AG04449 (cell line): ENCODE data around the gene NR6A1.

Source experiments
- CTCF ChIA-PET: fragments of 350-600 bp; formaldehyde crosslinking; extraction: SDS; loops from one replicate; lab custom pipeline; 2021; ENCODE audit warnings: antibody characterized with exemption; lab: Yijun Ruan, JAX
- POLR2A ChIA-PET: fragments of 400-600, 350-600 bp; formaldehyde crosslinking; extraction: SDS; loops from one replicate; lab custom pipeline; 2020; ENCODE audit warnings: antibody characterized with exemption, inconsistent platforms; lab: Yijun Ruan, JAX
- DNase-seq: peaks from one replicate; pipeline ENCODE4 v3.0.0-alpha.2; 2010; ENCODE audit warnings: low read depth, low spot score
- H3K4me3 ChIP-seq: 2 replicates; pipeline ENCODE4 v1.5.1; 2011; ENCODE audit warnings: low read depth, mild to moderate bottlenecking, control low read depth, low read length
- CTCF ChIP-seq: IDR thresholded peaks from one replicate; pipeline ENCODE4 v1.5.1; 2011; ENCODE audit warnings: mild to moderate bottlenecking, moderate library complexity, low read length, control low read depth, inconsistent platforms; ENCODE audit not compliant: insufficient read depth; ENCODE audit errors: missing control alignments

Gene NR6A1

DNA sequence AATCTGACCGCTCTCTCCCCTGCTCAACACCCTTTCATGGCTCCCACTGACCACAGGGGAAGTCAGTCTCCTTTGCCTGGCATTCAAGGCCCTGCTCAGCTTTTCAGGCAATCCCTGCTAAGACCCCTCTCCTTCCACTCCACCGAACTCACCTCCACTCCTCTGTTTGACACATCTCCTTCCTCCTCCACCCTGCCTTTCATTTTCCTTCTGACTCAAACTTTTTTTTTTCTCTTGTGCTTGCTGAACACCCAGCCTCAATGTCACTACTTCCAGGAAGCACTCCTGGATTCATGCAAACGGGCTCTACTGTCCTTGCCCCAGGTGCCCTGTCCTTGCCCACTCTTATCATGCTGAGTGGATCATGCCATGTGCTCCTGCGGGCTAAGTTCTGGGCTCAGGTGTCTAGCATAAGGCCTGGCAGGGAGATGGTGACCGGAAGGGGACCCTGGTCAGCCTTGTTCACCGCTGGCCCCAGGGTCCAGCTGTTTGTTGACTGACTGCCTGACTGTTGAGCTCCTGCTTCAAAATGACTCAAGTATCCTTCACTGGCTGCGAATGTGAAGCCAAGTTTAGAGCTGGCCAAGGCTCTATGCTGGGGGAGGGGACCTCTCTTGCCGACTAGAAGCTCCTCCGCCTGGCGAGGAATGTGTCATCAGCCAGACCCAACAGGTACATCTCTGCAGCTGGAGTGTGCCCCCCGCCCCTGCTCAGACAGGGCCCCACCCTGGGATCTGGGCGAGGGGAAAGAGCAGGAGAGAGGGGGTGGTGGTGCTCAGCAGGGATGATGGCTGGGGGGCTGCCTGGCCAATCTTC, 270.1 kb downstream of the NR6A1 start:
- no peak for DNase-seq
- CTCF ChIA-PET = interaction anchor here (1.3 to 1.5 kb wide), 2 partner anchors 15 to 36 kb away, joined by 3 to 5 read pairs; no protein-coding TSS in a partner anchor
- POLR2A ChIA-PET = no interaction called here
- H3K4me3 ChIP-seq = no peak overlapping the region
- TF ChIP-seq CTCF = no peak

DNA sequence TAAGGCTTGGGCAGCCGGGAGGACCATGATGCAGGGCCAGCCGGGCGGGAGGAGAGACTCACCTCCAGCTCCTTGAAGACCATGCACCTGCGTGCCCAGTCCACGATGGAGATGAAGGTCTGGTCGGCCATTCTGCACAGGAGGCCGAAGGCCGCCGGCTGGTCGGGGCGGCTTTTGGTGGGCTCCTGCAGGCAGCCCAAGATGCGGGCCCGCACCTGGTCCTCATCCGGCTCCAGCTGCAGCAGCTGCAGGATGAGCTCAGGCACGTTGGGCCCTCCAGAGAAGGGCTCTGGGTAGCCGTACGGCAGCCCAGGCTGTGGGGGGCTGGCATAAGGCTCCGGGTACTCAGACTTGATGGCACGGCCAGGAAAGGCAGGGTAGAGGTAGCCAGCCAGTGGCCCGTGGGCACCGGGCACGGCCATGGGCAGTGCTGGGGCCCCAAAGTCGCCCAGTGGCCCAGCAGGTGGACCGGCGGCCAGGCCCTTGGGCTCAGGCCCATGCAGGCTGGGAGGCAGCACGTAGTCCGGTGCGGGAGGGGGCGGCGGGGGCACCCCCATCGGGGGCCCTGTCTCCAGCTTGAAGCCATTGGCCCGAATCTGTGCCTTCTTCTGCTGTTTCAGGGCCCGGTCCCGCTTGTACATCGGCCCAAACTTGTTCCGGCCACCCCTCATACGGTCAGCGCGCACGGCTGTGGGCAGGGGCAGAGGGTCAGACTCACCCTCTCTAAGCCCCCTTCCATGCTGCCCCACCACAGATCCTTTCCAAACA, 270.9 kb downstream of the NR6A1 start:
- DNase-seq = no peak
- CTCF ChIA-PET = interaction anchor here (1.3 kb wide), 1 partner anchor 37 kb away, joined by 3 read pairs; no protein-coding TSS in a partner anchor
- POLR2A ChIA-PET = no interaction called here

DNA sequence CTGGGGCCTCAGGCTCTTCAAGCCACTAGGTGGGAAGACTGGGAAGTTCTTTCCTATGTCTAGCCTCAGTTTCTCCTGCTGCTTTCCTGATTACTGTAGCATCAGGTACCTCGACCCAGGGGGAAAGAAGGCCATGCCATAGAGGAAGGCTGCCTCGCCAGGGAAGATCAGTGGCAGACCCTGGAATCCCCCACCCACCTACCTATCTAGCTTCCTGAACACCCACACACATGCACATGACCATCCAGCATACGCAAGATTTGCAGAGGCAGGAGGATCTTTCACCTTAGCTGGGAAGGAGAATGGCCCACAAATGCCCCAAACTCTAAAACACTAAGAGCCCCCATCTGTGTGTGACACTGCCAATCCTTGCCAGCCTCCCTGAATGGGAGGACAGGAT, 271.9 kb downstream of the NR6A1 start:
- ChIA-PET POLR2A (no interaction called here), CTCF (no interaction called here)
- H3K4me3 ChIP-seq = no peak overlapping the region
- no peak for DNase-seq
- no peak for TF ChIP-seq CTCF

More for the DNA sequence above, 270.9 kb downstream of the NR6A1 start:
- TF ChIP-seq CTCF = no peak
- no peak overlapping the region for H3K4me3 ChIP-seq

DNA sequence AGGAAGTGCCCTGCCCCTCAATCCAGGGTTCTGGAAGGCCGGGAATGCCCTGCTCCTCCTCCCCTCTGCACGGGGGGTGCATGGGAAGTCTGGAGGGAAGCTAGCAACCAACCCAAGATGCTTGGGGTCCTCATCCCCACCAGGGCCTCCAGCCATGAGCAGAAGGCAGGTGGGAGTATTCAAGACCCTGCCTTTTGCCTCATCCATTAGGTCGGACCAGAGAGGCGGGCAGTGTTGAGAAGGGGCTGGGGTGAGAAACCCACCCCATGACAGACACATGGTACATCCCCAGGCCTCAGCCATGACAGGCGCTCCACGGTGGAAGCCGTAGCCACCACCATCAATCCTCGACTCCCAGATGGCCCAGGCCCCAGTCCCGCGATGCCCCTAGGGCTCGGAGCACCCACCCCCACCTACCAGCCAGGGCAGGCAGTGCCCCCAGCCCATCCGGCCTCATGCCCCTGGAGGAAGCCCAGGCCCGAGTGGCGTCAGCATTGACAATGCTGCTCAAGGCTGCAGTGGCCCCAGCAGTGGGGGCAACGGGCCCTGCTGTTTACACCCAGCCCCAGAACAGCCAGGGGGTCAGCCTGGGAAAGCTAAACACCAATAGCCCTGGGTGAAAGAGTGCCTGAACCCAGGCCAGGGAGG, 272.5 kb downstream of the NR6A1 start:
- DNase-seq = no peak
- POLR2A ChIA-PET = no interaction called here
- CTCF ChIA-PET = interaction anchor here (1.2 kb wide), 1 partner anchor 80 kb away, joined by 4 read pairs; no protein-coding TSS in a partner anchor

GRCh38 chr9:124498040-124498439, 273.1 kb downstream of the NR6A1 start:
- DNase-seq = no peak
- CTCF ChIA-PET = interaction anchor here (1.2 to 1.7 kb wide), 2 partner anchors 10 to 79 kb away, joined by 4 to 5 read pairs; no protein-coding TSS in a partner anchor
- no peak for TF ChIP-seq CTCF
- no peak overlapping the region for H3K4me3 ChIP-seq
- POLR2A ChIA-PET = no interaction called here

More for the DNA sequence above, 272.5 kb downstream of the NR6A1 start:
- H3K4me3 ChIP-seq = no peak overlapping the region
- no peak for TF ChIP-seq CTCF
